Keratinocyte (primary cell): ENCODE data around the gene CDHR1. TPM values are rescaled to one million over a fixed set of nuclear protein-coding genes. Genes with fewer than 3 reads are reported as not detected.
A peak's percentile ranks its signal among the peaks of the same experiment; 100 is the strongest.

ENCODE experiments used
- DNase-seq: peaks from one replicate; pipeline ENCODE4 v3.0.0-alpha.2; 2011; ENCODE audit warnings: low read depth, missing footprints, low spot score
- FAIRE-seq: peaks from 2 replicates; lab custom pipeline; 2011; peaks lifted over from hg19 to GRCh38; lab: Jason Lieb, UNC
- H2AFZ ChIP-seq: 2 replicates; pipeline ENCODE4 v1.6.0; 2012; ENCODE audit warnings: low read length, control low read depth, inconsistent platforms; ENCODE audit not compliant: control insufficient read depth
- H3K27ac ChIP-seq: 2 replicates; pipeline ENCODE4 v1.5.1; 2011; ENCODE audit warnings: low read length; ENCODE audit not compliant: control insufficient read depth, insufficient read depth
- H3K27me3 ChIP-seq: 3 replicates; pipeline ENCODE4 v1.6.0; 2011; ENCODE audit warnings: low read length; ENCODE audit not compliant: control insufficient read depth, insufficient read depth; ENCODE audit errors: extremely low read depth
- H3K36me3 ChIP-seq, 2 experiments: 2 replicates in 1 of 2; 3 replicates in 1 of 2; pipeline ENCODE4 v1.5.1; 2011; ENCODE audit warnings: low read length in 2 of 2, mild to moderate bottlenecking in 1 of 2; ENCODE audit not compliant: control insufficient read depth in 2 of 2, insufficient read depth in 2 of 2; ENCODE audit errors: extremely low read depth in 1 of 2
- H3K4me1 ChIP-seq: 3 replicates; pipeline ENCODE4 v1.5.1; 2011; ENCODE audit warnings: low read length; ENCODE audit not compliant: control insufficient read depth, insufficient read depth; ENCODE audit errors: extremely low read depth
- H3K4me2 ChIP-seq: 3 replicates; pipeline ENCODE4 v1.6.0; 2011; ENCODE audit warnings: low read depth, low read length; ENCODE audit not compliant: control insufficient read depth, insufficient read depth; ENCODE audit errors: extremely low read depth
- H3K4me3 ChIP-seq, 3 experiments: fragments of 200-600 bp in 1 of 3; sonication (generic) in 1 of 3; 2 replicates in 2 of 3; 3 replicates in 1 of 3; pipeline ENCODE4 v1.5.1; 2011 to 2016; ENCODE audit warnings: low read length in 3 of 3, mild to moderate bottlenecking in 3 of 3, control low read depth in 2 of 3, inconsistent platforms in 1 of 3, low read depth in 1 of 3, mixed read lengths in 1 of 3, mixed run types in 1 of 3, moderate library complexity in 1 of 3; ENCODE audit not compliant: control insufficient read depth in 2 of 3, insufficient read depth in 2 of 3; ENCODE audit errors: extremely low read depth in 1 of 3
- H3K79me2 ChIP-seq: 2 replicates; pipeline ENCODE4 v1.6.0; 2012; ENCODE audit warnings: low read length; ENCODE audit not compliant: control insufficient read depth, insufficient read depth
- H3K9ac ChIP-seq: 3 replicates; pipeline ENCODE4 v1.6.0; 2011; ENCODE audit warnings: low read length; ENCODE audit not compliant: control insufficient read depth, insufficient read depth; ENCODE audit errors: extremely low read depth
- H3K9me1 ChIP-seq: 3 replicates; pipeline ENCODE4 v1.6.0; 2011; ENCODE audit warnings: low read length; ENCODE audit not compliant: control insufficient read depth, insufficient read depth; ENCODE audit errors: extremely low read depth
- H3K9me3 ChIP-seq: 2 replicates; pipeline ENCODE4 v1.5.1; 2012; ENCODE audit warnings: low read depth, low read length; ENCODE audit not compliant: control insufficient read depth
- H4K20me1 ChIP-seq: 3 replicates; pipeline ENCODE4 v1.6.0; 2011; ENCODE audit warnings: low read length; ENCODE audit not compliant: control insufficient read depth, insufficient read depth; ENCODE audit errors: extremely low read depth
- EZH2 ChIP-seq: IDR thresholded peaks from one replicate; pipeline ENCODE4 v1.6.1; 2012; ENCODE audit warnings: inconsistent platforms, mild to moderate bottlenecking, low read length, moderate library complexity
- dilution Hi-C: fragments of 300-500 bp; cut with MboI; formaldehyde crosslinking; loops from one replicate; pipeline ENCODE4 v1.7.0; 2020; ENCODE audit warnings: low sequenced_read_pairs; ENCODE audit not compliant: extremely low pct_ligation_motif_present
- polyA plus RNA-seq, 5 experiments: library from polyadenylated mRNA; depleted of rRNA in 3 of 5; stranded (reverse) in 3 of 5; stranded (forward) in 1 of 5; unstranded in 1 of 5; fragments of >200 nt; gene quantifications; 1 replicate in 1 of 5; 2 replicates in 3 of 5; 3 replicates in 1 of 5; pipeline versions ENCODE4 v1.2.1 to v1.2.3, GENCODE V29; 2011 to 2012; ENCODE audit warnings: missing spikeins in 2 of 5, low read depth in 1 of 5, low replicate concordance in 1 of 5
- TF ChIP-seq, protein P1 (sequence below), 3 experiments: IDR thresholded peaks in 1 of 3; conservative IDR thresholded peaks in 1 of 3; optimal IDR thresholded peaks in 1 of 3; 2 replicates in 2 of 3; 3 replicates in 1 of 3; pipeline versions ENCODE3 to v1.5.1; 2011; ENCODE audit warnings: low read length in 3 of 3, mild to moderate bottlenecking in 3 of 3, moderate library complexity in 2 of 3, control low read depth in 1 of 3, inconsistent platforms in 1 of 3; ENCODE audit not compliant: insufficient read depth in 2 of 3; ENCODE audit errors: extremely low read depth in 1 of 3

Gene CDHR1
- polyA plus RNA-seq, 1 donor (not counting 4 experiments of a cell fraction or from before 2014, with no cell fraction given), result 5.2 TPM

- FAIRE-seq, result no peak
- H3K9ac ChIP-seq, result no peak overlapping the region
- no peaks in the 10 kb centered on the region for H3K9me1 ChIP-seq
- H2AFZ ChIP-seq, result no peak overlapping the region
- no peaks in the 10 kb centered on the region for H4K20me1 ChIP-seq
- H3K4me2 ChIP-seq, result no peak overlapping the region
- no peaks in the 10 kb centered on the region for H3K79me2 ChIP-seq
- H3K27ac ChIP-seq, result no peak overlapping the region
- H3K36me3 ChIP-seq, result no peaks in the 10 kb centered on the region
- TF ChIP-seq EZH2, result no peak
- TF ChIP-seq, protein P1, sequence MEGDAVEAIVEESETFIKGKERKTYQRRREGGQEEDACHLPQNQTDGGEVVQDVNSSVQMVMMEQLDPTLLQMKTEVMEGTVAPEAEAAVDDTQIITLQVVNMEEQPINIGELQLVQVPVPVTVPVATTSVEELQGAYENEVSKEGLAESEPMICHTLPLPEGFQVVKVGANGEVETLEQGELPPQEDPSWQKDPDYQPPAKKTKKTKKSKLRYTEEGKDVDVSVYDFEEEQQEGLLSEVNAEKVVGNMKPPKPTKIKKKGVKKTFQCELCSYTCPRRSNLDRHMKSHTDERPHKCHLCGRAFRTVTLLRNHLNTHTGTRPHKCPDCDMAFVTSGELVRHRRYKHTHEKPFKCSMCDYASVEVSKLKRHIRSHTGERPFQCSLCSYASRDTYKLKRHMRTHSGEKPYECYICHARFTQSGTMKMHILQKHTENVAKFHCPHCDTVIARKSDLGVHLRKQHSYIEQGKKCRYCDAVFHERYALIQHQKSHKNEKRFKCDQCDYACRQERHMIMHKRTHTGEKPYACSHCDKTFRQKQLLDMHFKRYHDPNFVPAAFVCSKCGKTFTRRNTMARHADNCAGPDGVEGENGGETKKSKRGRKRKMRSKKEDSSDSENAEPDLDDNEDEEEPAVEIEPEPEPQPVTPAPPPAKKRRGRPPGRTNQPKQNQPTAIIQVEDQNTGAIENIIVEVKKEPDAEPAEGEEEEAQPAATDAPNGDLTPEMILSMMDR (optimal IDR thresholded peaks at IDR 0.05 in 1 of 3, IDR thresholded peaks at IDR 0.05 in 1 of 3, conservative IDR thresholded peaks at IDR 0.05 in 1 of 3; ENCODE audit: extremely low read depth in 1 of 3, insufficient read depth in 2 of 3, low read length in 3 of 3), result no peak
- no peak overlapping the region for H3K4me3 ChIP-seq
- DNase-seq, result no peak
- dilution Hi-C loops, result no loop called here
- H3K9me3 ChIP-seq, result no peaks in the 10 kb centered on the region
- peaks cover 13% of the 10 kb centered on the region for H3K4me1 ChIP-seq
- H3K27me3 ChIP-seq, result peaks cover 55% of the 10 kb centered on the region
Measured at GRCh38 chr10:84196083-84196482, 1.7 kb downstream of the CDHR1 start.

DNA sequence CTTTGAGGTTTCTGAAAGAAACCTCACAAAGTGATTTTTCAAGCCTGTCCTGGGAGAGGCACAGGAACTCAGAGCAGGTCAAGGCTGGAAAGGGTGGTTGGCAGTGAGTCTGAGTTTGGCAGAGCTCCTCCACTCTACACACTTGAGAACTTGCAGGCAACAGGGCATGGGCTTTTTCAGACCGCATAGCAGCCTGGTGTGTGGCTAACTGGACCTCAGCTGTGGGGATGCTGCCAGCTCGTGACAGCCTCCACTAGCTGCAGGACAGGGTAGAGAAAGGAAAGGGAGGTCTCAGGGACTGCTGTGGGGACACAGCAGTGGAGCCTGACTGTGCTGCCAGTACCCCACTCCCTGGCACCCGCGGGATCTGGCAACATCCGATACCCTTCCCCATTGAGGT is 2.6 kb downstream of the CDHR1 start:
- DNase-seq (no peak), FAIRE-seq (no peak)
- Histone ChIP-seq H3K4me1 (peaks cover 6% of the 10 kb centered on the region), H3K9me3 (no peaks in the 10 kb centered on the region), H3K9me1 (no peaks in the 10 kb centered on the region), H3K36me3 (no peaks in the 10 kb centered on the region), H3K4me3 (no peak overlapping the region), H3K9ac (no peak overlapping the region), H2AFZ (no peak overlapping the region), H3K27ac (no peak overlapping the region), H3K4me2 (no peak overlapping the region), H4K20me1 (no peaks in the 10 kb centered on the region), H3K79me2 (no peaks in the 10 kb centered on the region), H3K27me3 (peaks cover 55% of the 10 kb centered on the region)
- dilution Hi-C loops, result no loop called here
- TF ChIP-seq, protein P1 (optimal IDR thresholded peaks at IDR 0.05 in 1 of 3, IDR thresholded peaks at IDR 0.05 in 1 of 3, conservative IDR thresholded peaks at IDR 0.05 in 1 of 3; ENCODE audit: extremely low read depth in 1 of 3, insufficient read depth in 2 of 3, low read length in 3 of 3), result no peak
- TF ChIP-seq EZH2, result peak; percentile 11
